HepG2 (cell line): ENCODE measurements around the gene TRPM5. TPM values are rescaled to one million over a fixed set of nuclear protein-coding genes. Genes with fewer than 3 reads are reported as not detected.

Experiments used
- BRCA1 ChIP-seq: sonication (generic); formaldehyde crosslinking; IDR thresholded peaks from 2 replicates; pipeline ENCODE4 v1.4.0; 2020; ENCODE audit warnings: missing genetic modification reagents
- E2F2 ChIP-seq: sonication (generic); formaldehyde crosslinking; IDR thresholded peaks from 2 replicates; pipeline ENCODE4 v1.4.0; 2020; ENCODE audit warnings: missing genetic modification reagents, borderline replicate concordance
- GTF3A ChIP-seq: sonication (generic); formaldehyde crosslinking; conservative IDR thresholded peaks from 2 replicates; pipeline ENCODE4 v1.4.0; 2020; ENCODE audit warnings: mild to moderate bottlenecking, missing genetic modification reagents
- IKZF1 ChIP-seq: fragments of 450-650 bp; IDR thresholded peaks from 2 replicates; pipeline ENCODE4 v1.7.1; 2016
- KMT2A ChIP-seq: sonication (generic); formaldehyde crosslinking; IDR thresholded peaks from 2 replicates; pipeline ENCODE4 v1.4.0; 2020; ENCODE audit warnings: missing genetic modification reagents
- PRPF4 ChIP-seq: fragments of 200-400 bp; formaldehyde crosslinking; IDR thresholded peaks from 2 replicates; pipeline ENCODE4 v1.6.1; 2016; ENCODE audit warnings: low read length, low read depth; ENCODE audit not compliant: poor library complexity, severe bottlenecking
- RERE ChIP-seq: IDR thresholded peaks from 2 replicates; pipeline ENCODE4 v1.6.1; 2016; ENCODE audit warnings: low read depth, missing genetic modification reagents, missing compliant biosample characterization
- THAP7 ChIP-seq: sonication (generic); formaldehyde crosslinking; IDR thresholded peaks from 2 replicates; pipeline ENCODE4 v1.8.1; 2023; ENCODE audit warnings: mild to moderate bottlenecking, missing genetic modification reagents
- ZKSCAN5 ChIP-seq: sonication (generic); formaldehyde crosslinking; IDR thresholded peaks from 2 replicates; pipeline ENCODE4 v1.5.1; 2020; ENCODE audit warnings: mild to moderate bottlenecking, missing genetic modification reagents
- ZNF275 ChIP-seq: sonication (generic); formaldehyde crosslinking; IDR thresholded peaks from 2 replicates; pipeline ENCODE4 v1.8.0; 2022; ENCODE audit warnings: missing genetic modification reagents, mild to moderate bottlenecking, inconsistent platforms, borderline replicate concordance
- ZNF512 ChIP-seq: sonication (generic); formaldehyde crosslinking; IDR thresholded peaks from 2 replicates; pipeline ENCODE4 v1.4.0; 2020; ENCODE audit warnings: mild to moderate bottlenecking, missing genetic modification reagents
- ZNF652 ChIP-seq: IDR thresholded peaks from 2 replicates; pipeline ENCODE4 v1.6.1; 2016; ENCODE audit warnings: low read depth, borderline replicate concordance
- ZNF800 ChIP-seq: sonication (generic); formaldehyde crosslinking; IDR thresholded peaks from 2 replicates; pipeline ENCODE4 v1.4.0; 2020; ENCODE audit warnings: missing genetic modification reagents
- polyA plus RNA-seq, 8 experiments: library from polyadenylated mRNA; depleted of rRNA in 3 of 8; stranded (reverse) in 7 of 8; unstranded in 1 of 8; fragments of >200 nt; fragmentation: Illumina TruSeq in 4 of 8; extraction: Trizol in 4 of 8; gene quantifications; 2 replicates each; pipeline versions ENCODE4 v1.2.1 to v1.2.3, GENCODE V29; 2011 to 2016; ENCODE audit warnings: low read depth in 4 of 8, missing spikeins in 1 of 8, mixed read lengths in 1 of 8; ENCODE audit not compliant: insufficient read depth in 1 of 8
- total RNA-seq, 5 experiments: library from RNA; depleted of rRNA; stranded (reverse); fragments of >200 nt; fragmentation: Illumina TruSeq; extraction: Trizol; gene quantifications; 2 replicates each; pipeline ENCODE4 v1.2.3, GENCODE V29; 2016; ENCODE audit warnings: low read depth in 1 of 5

The TRPM5 gene
- total and polyA plus RNA-seq, 2 of the 13 experiments (the other 11 are each of a cell fraction or from before 2014, with no cell fraction given): 0.12 TPM; not detected in 1

GRCh38 chr11:2409611-2410468 lies 34.5 kb downstream of the TRPM5 start (continued):
- TF ChIP-seq ZNF512: no peak
- no peak for TF ChIP-seq IKZF1
- TF ChIP-seq PRPF4: no peak
- TF ChIP-seq RERE (CRISPR knock-in tag): peak; percentile 45; the same call in 1 of the 2 replicates
- peak; percentile 65; the same call in 1 of the 2 replicates for TF ChIP-seq ZNF800
- TF ChIP-seq ZNF652: no peak
- TF ChIP-seq KMT2A: no peak
- TF ChIP-seq E2F2 (CRISPR knock-in tag): 0 out of 2 replicates have a peak, but pooled peaks have one; percentile 38
- TF ChIP-seq ZNF275: no peak
- no peak for TF ChIP-seq GTF3A (CRISPR knock-in tag)
- 0 out of 2 replicates have a peak, but pooled peaks have one; percentile 64 for TF ChIP-seq BRCA1 (CRISPR knock-in tag)
- no peak for TF ChIP-seq ZKSCAN5 (CRISPR knock-in tag)
- TF ChIP-seq THAP7 (CRISPR knock-in tag): 0 out of 2 replicates have a peak, but pooled peaks have one; percentile 34
